Smooth muscle cell of bladder (primary cell): ENCODE results near the gene BLACAT1. TPM values are rescaled to one million over a fixed set of nuclear protein-coding genes. Genes with fewer than 3 reads are reported as not detected.

Source experiments
- total RNA-seq: library from RNA; depleted of rRNA; stranded (reverse); fragments of >200 nt; gene quantifications from 2 replicates; pipeline ENCODE4 v1.2.3, GENCODE V29; 2014

Gene BLACAT1
- total RNA-seq: under 0.01 TPM in 1 of 2 replicates, not detected in the other

GRCh38 chr1:205455581-205456382 lies at the start of gene BLACAT1:
TSS of gene BLACAT1 (minus strand) at chr1:205456045.

DNA sequence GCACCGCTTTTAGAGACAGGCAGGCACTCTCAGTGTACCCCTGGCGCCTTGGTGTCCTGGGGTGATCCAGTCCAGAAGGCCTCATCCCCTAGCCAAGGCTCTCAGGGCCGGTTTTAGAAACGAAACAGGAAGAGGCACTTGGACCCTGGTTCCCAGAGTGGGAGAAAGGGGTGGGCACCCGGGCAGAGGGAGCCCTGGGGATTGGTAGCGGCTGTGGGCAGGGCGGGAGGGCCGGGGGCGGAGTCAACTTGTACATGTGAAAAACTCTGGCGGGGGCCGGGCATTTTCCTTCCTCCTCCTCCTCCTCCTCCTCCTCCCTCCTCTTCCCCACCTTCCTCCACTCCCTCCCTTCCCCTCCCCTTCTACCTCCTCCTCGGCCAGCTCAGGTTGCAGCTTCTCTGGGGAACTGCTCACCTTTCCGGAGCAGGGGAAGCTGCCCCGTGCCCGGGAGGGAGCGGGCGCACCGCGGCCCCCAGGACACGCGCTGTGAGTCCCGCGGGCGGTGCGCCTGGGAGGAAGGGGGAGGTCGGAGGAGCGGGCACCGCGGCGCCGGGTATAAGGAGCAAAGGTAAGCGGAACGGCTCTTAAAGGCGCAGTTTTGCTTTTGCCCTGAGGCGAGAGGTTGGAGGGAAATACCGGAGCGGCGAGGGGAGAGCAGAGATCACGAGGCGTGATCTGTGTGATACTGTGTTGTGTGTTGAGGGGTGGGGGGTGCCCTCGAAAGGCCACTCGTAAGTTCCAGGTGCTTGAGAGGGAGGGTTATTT lies 48.6 kb upstream of the BLACAT1 start, which contains the start of gene CDK18:
Gene CDK18 (plus strand): TSS at position 359 of the 765 bp plus-strand sequence. CDS start 18,499 bp downstream, outside the sequence.

DNA sequence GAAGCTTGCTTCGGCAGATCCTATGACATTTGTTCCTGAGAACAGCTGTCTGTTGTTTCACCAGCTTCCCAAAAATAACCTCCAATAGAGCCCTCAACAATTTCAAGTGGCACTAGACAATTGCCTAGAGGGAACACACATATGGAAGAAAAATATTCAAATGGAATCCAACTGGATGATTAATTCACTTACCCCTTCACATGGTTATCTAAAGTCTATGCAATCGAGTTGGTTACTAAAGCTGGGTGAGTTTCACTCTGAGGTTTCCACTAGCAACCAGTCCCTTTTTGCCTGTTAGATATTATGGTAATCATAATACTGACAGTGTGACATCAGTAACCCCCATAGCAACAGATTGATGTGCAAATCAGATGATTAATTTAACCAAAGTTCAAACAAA lies 34.0 kb downstream of the BLACAT1 start, which contains the start of gene LEMD1:
Gene LEMD1 (minus strand): TSS at position 259 of the 400 bp plus-strand sequence. CDS start 1,520 bp downstream, outside the sequence.

Other genes starting within 250 kb of the BLACAT1 start
- gene DSTYK, start 244.3 kb downstream of the BLACAT1 start, total RNA-seq: 19.2 and 19.8 TPM in 2 replicates
- gene TMCC2, start 228.1 kb downstream of the BLACAT1 start, total RNA-seq: 1.3 and 1.8 TPM in 2 replicates
- gene NUAK2, start 134.3 kb downstream of the BLACAT1 start, total RNA-seq: 3.9 and 4.8 TPM in 2 replicates
- not detected in 2 replicates for gene KLHDC8A, start 99.1 kb downstream of the BLACAT1 start, total RNA-seq
- not detected in 2 replicates for gene LEMD1, start 34.0 kb downstream of the BLACAT1 start, total RNA-seq
- gene CDK18, start 48.6 kb upstream of the BLACAT1 start, total RNA-seq: under 0.01 and 0.55 TPM in 2 replicates
- 6.5 and 7.6 TPM in 2 replicates for gene ELK4, start 176.0 kb upstream of the BLACAT1 start, total RNA-seq
- 1.7 and 2.1 TPM in 2 replicates for gene SLC45A3, start 224.5 kb upstream of the BLACAT1 start, total RNA-seq